IMR-90 (cell line): ENCODE data around the gene STAT4. TPM values are rescaled to one million over a fixed set of nuclear protein-coding genes. Genes with fewer than 3 reads are reported as not detected.

Experiments used
- ATAC-seq: fragments of 200-7000 bp; cut with Tn5 transposase; 2 replicates; pipeline ENCODE4 v1.9.1; 2020; ENCODE audit warnings: low read depth, mild to moderate bottlenecking, moderate library complexity
- BruUV-seq: library from RNA; stranded (reverse); fragments of 400-500 nt; replicated peaks from 2 replicates; lab custom pipeline; 2021; lab: Mats Ljungman, UMichigan
- CTCF ChIA-PET: fragments of 300-600 bp; formaldehyde crosslinking; extraction: SDS; loops from one replicate; lab custom pipeline; 2021; ENCODE audit warnings: antibody characterized with exemption; lab: Yijun Ruan, JAX
- POLR2A ChIA-PET: fragments of 300-600 bp; sonication (Branson Sonifier 250); formaldehyde crosslinking; loops from one replicate; lab custom pipeline; 2022; ENCODE audit warnings: antibody characterized with exemption; ENCODE audit not compliant: unreplicated experiment; lab: Charles Lee
- DNase-seq: peaks from one replicate; pipeline ENCODE4 v3.0.0; 2013
- H2AFZ ChIP-seq: replicated peaks from 2 replicates; pipeline ENCODE3; 2013; ENCODE audit warnings: low read length, mild to moderate bottlenecking; ENCODE audit not compliant: poor library complexity
- H2AK5ac ChIP-seq: 2 replicates; pipeline ENCODE4 v1.6.1; 2013; ENCODE audit warnings: low read depth, low read length, inconsistent platforms
- H2AK9ac ChIP-seq: replicated peaks from 2 replicates; pipeline ENCODE3; 2013; ENCODE audit warnings: mild to moderate bottlenecking, low read depth, low read length, moderate library complexity; ENCODE audit not compliant: poor library complexity
- H2BK120ac ChIP-seq: 2 replicates; pipeline ENCODE4 v1.6.1; 2013; ENCODE audit warnings: low read depth, low read length, inconsistent platforms
- H2BK15ac ChIP-seq: 3 replicates; pipeline ENCODE4 v1.6.1; 2013; ENCODE audit warnings: low read depth, low read length, inconsistent platforms
- H2BK20ac ChIP-seq: 2 replicates; pipeline ENCODE4 v1.6.1; 2013; ENCODE audit warnings: low read depth, mild to moderate bottlenecking, inconsistent platforms, low read length, moderate library complexity
- H2BK5ac ChIP-seq: 2 replicates; pipeline ENCODE4 v1.6.1; 2013; ENCODE audit warnings: mild to moderate bottlenecking, low read depth, low read length, inconsistent platforms; ENCODE audit not compliant: poor library complexity, severe bottlenecking
- H3K14ac ChIP-seq: replicated peaks from 2 replicates; pipeline ENCODE4 v1.6.1; 2013; ENCODE audit warnings: low read depth, low read length, inconsistent platforms
- H3K18ac ChIP-seq: 2 replicates; pipeline ENCODE4 v1.6.1; 2013; ENCODE audit warnings: low read depth, low read length, control low read depth
- H3K23ac ChIP-seq: 2 replicates; pipeline ENCODE4 v1.6.1; 2013; ENCODE audit warnings: low read depth, low read length, inconsistent platforms
- H3K27ac ChIP-seq: 2 replicates; pipeline ENCODE4 v1.5.1; 2013; ENCODE audit warnings: mild to moderate bottlenecking, control low read depth, low read length; ENCODE audit not compliant: insufficient read depth
- H3K27me3 ChIP-seq: 2 replicates; pipeline ENCODE4 v1.6.1; 2013; ENCODE audit warnings: low read length; ENCODE audit not compliant: control insufficient read depth, insufficient read depth
- H3K36me3 ChIP-seq: 2 replicates; pipeline ENCODE4 v1.6.1; 2013; ENCODE audit warnings: low read length, mixed read lengths; ENCODE audit not compliant: control insufficient read depth, insufficient read depth
- H3K4ac ChIP-seq: 2 replicates; pipeline ENCODE4 v1.6.1; 2013; ENCODE audit warnings: low read depth, low read length, inconsistent platforms
- H3K4me1 ChIP-seq: 2 replicates; pipeline ENCODE4 v1.6.1; 2013; ENCODE audit warnings: low read length, mixed read lengths; ENCODE audit not compliant: control insufficient read depth, insufficient read depth
- H3K4me2 ChIP-seq: 2 replicates; pipeline ENCODE4 v1.6.1; 2013; ENCODE audit warnings: low read depth, mild to moderate bottlenecking, control low read depth, low read length, moderate library complexity
- H3K4me3 ChIP-seq: 2 replicates; pipeline ENCODE4 v1.5.1; 2013; ENCODE audit warnings: low read depth, mild to moderate bottlenecking, control low read depth, low read length, moderate library complexity; ENCODE audit not compliant: insufficient read depth
- H3K56ac ChIP-seq: 2 replicates; pipeline ENCODE4 v1.6.1; 2013; ENCODE audit warnings: low read length, inconsistent platforms; ENCODE audit not compliant: insufficient read depth; ENCODE audit errors: extremely low read depth
- H3K79me1 ChIP-seq, 2 experiments: 2 replicates each; pipeline ENCODE4 v1.6.1; 2013; ENCODE audit warnings: low read length in 2 of 2, inconsistent platforms in 1 of 2, low read depth in 1 of 2
- H3K9ac ChIP-seq: 2 replicates; pipeline ENCODE4 v1.6.1; 2013; ENCODE audit warnings: low read depth, low read length, control low read depth
- H3K9me1 ChIP-seq: 2 replicates; pipeline ENCODE4 v1.6.1; 2013; ENCODE audit warnings: low read length, inconsistent platforms; ENCODE audit not compliant: insufficient read depth
- H3K9me3 ChIP-seq: 2 replicates; pipeline ENCODE4 v1.6.1; 2013; ENCODE audit warnings: low read length; ENCODE audit not compliant: control insufficient read depth, insufficient read depth
- H4K20me1 ChIP-seq: 2 replicates; pipeline ENCODE4 v1.6.1; 2013; ENCODE audit warnings: low read length, inconsistent platforms; ENCODE audit not compliant: insufficient read depth
- H4K5ac ChIP-seq: 2 replicates; pipeline ENCODE4 v1.6.1; 2013; ENCODE audit warnings: mild to moderate bottlenecking, low read depth, low read length, control low read depth
- H4K8ac ChIP-seq, 2 experiments: 2 replicates each; pipeline ENCODE4 v1.6.1; 2013; ENCODE audit warnings: low read depth in 2 of 2, low read length in 2 of 2, control low read depth in 1 of 2, inconsistent platforms in 1 of 2
- H4K91ac ChIP-seq: 2 replicates; pipeline ENCODE4 v1.6.1; 2013; ENCODE audit warnings: low read depth, low read length, inconsistent platforms; ENCODE audit not compliant: insufficient read depth
- BHLHE40 ChIP-seq: fragments of 150-350 bp; IDR thresholded peaks from 2 replicates; pipeline ENCODE4 v1.6.1; 2016; ENCODE audit warnings: mild to moderate bottlenecking, low read depth, low read length
- CEBPB ChIP-seq: IDR thresholded peaks from 2 replicates; pipeline ENCODE4 v1.6.1; 2012; ENCODE audit warnings: low read depth, low read length, improper control_type of control experiment
- CHD1 ChIP-seq: IDR thresholded peaks from 2 replicates; pipeline ENCODE4 v1.6.1; 2012; ENCODE audit warnings: low read depth, low read length, improper control_type of control experiment
- FOS ChIP-seq: fragments of 150-350 bp; IDR thresholded peaks from 2 replicates; pipeline ENCODE4 v1.6.1; 2016; ENCODE audit warnings: low read depth, low read length
- MAFK ChIP-seq: IDR thresholded peaks from 2 replicates; pipeline ENCODE4 v1.6.1; 2012; ENCODE audit warnings: low read depth, low read length, improper control_type of control experiment
- MAZ ChIP-seq: IDR thresholded peaks from 2 replicates; pipeline ENCODE4 v1.6.1; 2012; ENCODE audit warnings: low read depth, mild to moderate bottlenecking, low read length, improper control_type of control experiment, moderate library complexity, borderline replicate concordance
- MXI1 ChIP-seq: IDR thresholded peaks from 2 replicates; pipeline ENCODE4 v1.6.1; 2012; ENCODE audit warnings: low read depth, mild to moderate bottlenecking, low read length, moderate library complexity, borderline replicate concordance
- NFE2L2 ChIP-seq: fragments of 150-350 bp; IDR thresholded peaks from 2 replicates; pipeline ENCODE4 v1.6.1; 2016; ENCODE audit warnings: low read depth, mild to moderate bottlenecking, low read length
- POLR2A ChIP-seq: IDR thresholded peaks from 2 replicates; pipeline ENCODE4 v1.6.1; 2012; ENCODE audit warnings: mild to moderate bottlenecking, low read depth, low read length
- RAD21 ChIP-seq: IDR thresholded peaks from 2 replicates; pipeline ENCODE4 v1.6.1; 2012; ENCODE audit warnings: low read length, improper control_type of control experiment
- RCOR1 ChIP-seq: IDR thresholded peaks from 2 replicates; pipeline ENCODE4 v1.6.1; 2012; ENCODE audit warnings: mild to moderate bottlenecking, low read length, improper control_type of control experiment; ENCODE audit not compliant: insufficient replicate concordance
- RFX5 ChIP-seq: IDR thresholded peaks from 2 replicates; pipeline ENCODE4 v1.8.0; 2012; ENCODE audit warnings: low read depth, mild to moderate bottlenecking, low read length, moderate library complexity
- SMC3 ChIP-seq: fragments of 150-350 bp; IDR thresholded peaks from 2 replicates; pipeline ENCODE4 v1.6.1; 2016; ENCODE audit warnings: low read depth, mild to moderate bottlenecking, antibody characterized with exemption, low read length, moderate library complexity
- WGBS, 2 experiments: methylation state at CpG; one replicate each; pipeline versions ENCODE4 v1.1.5 to v1.1.7; 2013; ENCODE audit warnings: missing lambda C conversion rate in 2 of 2; ENCODE audit not compliant: insufficient read length in 1 of 2; ENCODE audit errors: extremely low coverage in 2 of 2; 5-methylcytosine and 5-hydroxymethylcytosine counted together
- dilution Hi-C: fragments of 300-500 bp; cut with HindIII; formaldehyde crosslinking; loops from one replicate; pipeline ENCODE4 v1.14.3; 2018; ENCODE audit warnings: low sequenced_read_pairs; ENCODE audit not compliant: unreplicated experiment
- in situ Hi-C: fragments of 300-500 bp; cut with MboI; formaldehyde crosslinking; loops from 3 replicates; pipeline ENCODE4 v1.14.3; 2019; ENCODE audit warnings: low sequenced_read_pairs, inconsistent platforms, mixed read lengths
- intact Hi-C: fragments of 100-400 bp; cut with micrococcal nuclease; formaldehyde crosslinking; loops from 2 replicates; pipeline ENCODE4 v1.10.0; 2022
- polyA plus RNA-seq, 3 experiments: library from polyadenylated mRNA; depleted of rRNA; stranded (reverse); fragments of >200 nt; gene quantifications; 2 replicates each; pipeline ENCODE4 v1.2.3, GENCODE V29; 2012; ENCODE audit warnings: low replicate concordance in 1 of 3
- total RNA-seq: library from RNA; depleted of rRNA; stranded (reverse); fragments of >200 nt; gene quantifications from 2 replicates; pipeline ENCODE4 v1.2.3, GENCODE V29; 2012
- TF ChIP-seq, protein P1 (sequence below): conservative IDR thresholded peaks from 2 replicates; pipeline ENCODE4 v1.5.1; 2012; ENCODE audit warnings: mild to moderate bottlenecking, low read depth, low read length, improper control_type of control experiment
- TF ChIP-seq, protein P2 (sequence below): fragments of 150-350 bp; IDR thresholded peaks from 2 replicates; pipeline ENCODE4 v1.6.1; 2017; ENCODE audit warnings: mild to moderate bottlenecking, antibody characterized with exemption, low read length, low read depth
- TF ChIP-seq, protein P3 (sequence below): fragments of 150-350 bp; IDR thresholded peaks from 2 replicates; pipeline ENCODE4 v1.6.1; 2016; ENCODE audit warnings: low read depth, mild to moderate bottlenecking, low read length, moderate library complexity, borderline replicate concordance

STAT4 gene
- total and polyA plus RNA-seq, 2 of the 4 experiments (the other 2 are of a cell fraction) = 0.36 to 0.48 TPM

DNA sequence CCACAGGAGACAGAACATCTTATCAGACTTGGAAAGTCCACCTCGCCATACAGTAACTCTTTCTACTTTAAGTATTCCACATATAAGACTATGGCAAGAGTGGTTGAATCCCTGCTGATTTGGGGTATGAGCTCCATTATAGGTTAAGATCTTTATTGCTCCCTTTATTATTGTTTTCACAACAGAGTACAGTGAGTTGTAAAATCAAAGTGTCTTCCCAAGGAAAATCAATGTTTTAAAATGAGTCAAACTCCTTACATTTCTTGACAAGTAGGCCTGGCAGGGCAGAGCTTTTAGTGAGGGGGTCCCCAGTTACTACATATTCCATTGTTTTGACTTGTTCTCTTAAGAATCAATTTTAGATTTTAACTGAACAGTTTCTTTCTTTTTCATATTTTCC lies 87.2 kb downstream of the STAT4 start:
- dilution Hi-C loops (no loop called here), intact Hi-C loops (no loop called here), in situ Hi-C loops (loop anchor here (10.0 kb wide), 1 partner anchor 71 kb away; no protein-coding TSS in a partner anchor)
- no peak overlapping the region for H3K9ac ChIP-seq
- ATAC-seq = no peak
- WGBS, 2 experiments = no CpG with 5 or more reads among the region's 1 CpG
- H3K9me3 ChIP-seq = no peaks in the 10 kb centered on the region
- no peak overlapping the region for H3K14ac ChIP-seq
- H3K4me3 ChIP-seq = no peak overlapping the region
- H3K79me1 ChIP-seq = no peaks in the 10 kb centered on the region
- H3K36me3 ChIP-seq = no peaks in the 10 kb centered on the region
- no peak for TF ChIP-seq FOS
- no peak for TF ChIP-seq RFX5
- TF ChIP-seq, protein P1, sequence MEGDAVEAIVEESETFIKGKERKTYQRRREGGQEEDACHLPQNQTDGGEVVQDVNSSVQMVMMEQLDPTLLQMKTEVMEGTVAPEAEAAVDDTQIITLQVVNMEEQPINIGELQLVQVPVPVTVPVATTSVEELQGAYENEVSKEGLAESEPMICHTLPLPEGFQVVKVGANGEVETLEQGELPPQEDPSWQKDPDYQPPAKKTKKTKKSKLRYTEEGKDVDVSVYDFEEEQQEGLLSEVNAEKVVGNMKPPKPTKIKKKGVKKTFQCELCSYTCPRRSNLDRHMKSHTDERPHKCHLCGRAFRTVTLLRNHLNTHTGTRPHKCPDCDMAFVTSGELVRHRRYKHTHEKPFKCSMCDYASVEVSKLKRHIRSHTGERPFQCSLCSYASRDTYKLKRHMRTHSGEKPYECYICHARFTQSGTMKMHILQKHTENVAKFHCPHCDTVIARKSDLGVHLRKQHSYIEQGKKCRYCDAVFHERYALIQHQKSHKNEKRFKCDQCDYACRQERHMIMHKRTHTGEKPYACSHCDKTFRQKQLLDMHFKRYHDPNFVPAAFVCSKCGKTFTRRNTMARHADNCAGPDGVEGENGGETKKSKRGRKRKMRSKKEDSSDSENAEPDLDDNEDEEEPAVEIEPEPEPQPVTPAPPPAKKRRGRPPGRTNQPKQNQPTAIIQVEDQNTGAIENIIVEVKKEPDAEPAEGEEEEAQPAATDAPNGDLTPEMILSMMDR = no peak
- no peak for TF ChIP-seq MXI1
- TF ChIP-seq, protein P2, sequence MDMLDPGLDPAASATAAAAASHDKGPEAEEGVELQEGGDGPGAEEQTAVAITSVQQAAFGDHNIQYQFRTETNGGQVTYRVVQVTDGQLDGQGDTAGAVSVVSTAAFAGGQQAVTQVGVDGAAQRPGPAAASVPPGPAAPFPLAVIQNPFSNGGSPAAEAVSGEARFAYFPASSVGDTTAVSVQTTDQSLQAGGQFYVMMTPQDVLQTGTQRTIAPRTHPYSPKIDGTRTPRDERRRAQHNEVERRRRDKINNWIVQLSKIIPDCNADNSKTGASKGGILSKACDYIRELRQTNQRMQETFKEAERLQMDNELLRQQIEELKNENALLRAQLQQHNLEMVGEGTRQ = no peak
- no peak for TF ChIP-seq BHLHE40
- no peak for TF ChIP-seq SMC3
- TF ChIP-seq CEBPB = no peak
- no peak for TF ChIP-seq NFE2L2
- no peak for TF ChIP-seq POLR2A
- TF ChIP-seq RCOR1 = no peak
- no peak for TF ChIP-seq MAZ
- TF ChIP-seq MAFK = no peak
- TF ChIP-seq CHD1 = no peak
- no peak for TF ChIP-seq RAD21
- TF ChIP-seq, protein P3, sequence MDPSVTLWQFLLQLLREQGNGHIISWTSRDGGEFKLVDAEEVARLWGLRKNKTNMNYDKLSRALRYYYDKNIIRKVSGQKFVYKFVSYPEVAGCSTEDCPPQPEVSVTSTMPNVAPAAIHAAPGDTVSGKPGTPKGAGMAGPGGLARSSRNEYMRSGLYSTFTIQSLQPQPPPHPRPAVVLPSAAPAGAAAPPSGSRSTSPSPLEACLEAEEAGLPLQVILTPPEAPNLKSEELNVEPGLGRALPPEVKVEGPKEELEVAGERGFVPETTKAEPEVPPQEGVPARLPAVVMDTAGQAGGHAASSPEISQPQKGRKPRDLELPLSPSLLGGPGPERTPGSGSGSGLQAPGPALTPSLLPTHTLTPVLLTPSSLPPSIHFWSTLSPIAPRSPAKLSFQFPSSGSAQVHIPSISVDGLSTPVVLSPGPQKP = no peak
- H4K8ac ChIP-seq = no peak overlapping the region
- H3K27me3 ChIP-seq = no peaks in the 10 kb centered on the region
- BruUV-seq = no TSS peak
- H2AK9ac ChIP-seq = no peak overlapping the region
- H3K9me1 ChIP-seq = no peaks in the 10 kb centered on the region
- H3K4ac ChIP-seq = no peak overlapping the region
- H3K56ac ChIP-seq = no peak overlapping the region
- ChIA-PET CTCF (interaction anchor here (0.5 to 2.8 kb wide), 2 partner anchors 12 to 215 kb away, joined by 4 to 11 read pairs; no protein-coding TSS in a partner anchor), POLR2A (no interaction called here)
- H4K91ac ChIP-seq = no peak overlapping the region
- no peak overlapping the region for H2BK5ac ChIP-seq
- no peak for DNase-seq
- no peak overlapping the region for H2AFZ ChIP-seq
- 0 out of 2 replicates have a peak, but pooled peaks cover 2% of the 10 kb centered on the region for H3K4me1 ChIP-seq
- H3K23ac ChIP-seq = no peak overlapping the region
- H3K4me2 ChIP-seq = no peak overlapping the region
- H4K5ac ChIP-seq = no peak overlapping the region
- no peak overlapping the region for H3K18ac ChIP-seq
- H2BK15ac ChIP-seq = no peak overlapping the region
- no peak overlapping the region for H2AK5ac ChIP-seq
- H2BK20ac ChIP-seq = no peak overlapping the region
- H4K20me1 ChIP-seq = no peaks in the 10 kb centered on the region
- H3K27ac ChIP-seq = no peak overlapping the region
- H2BK120ac ChIP-seq = no peak overlapping the region
